Neural progenitor cell (in vitro differentiated cells): ENCODE results near the gene MRPS14. TPM values are rescaled to one million over a fixed set of nuclear protein-coding genes. Genes with fewer than 3 reads are reported as not detected.

ENCODE experiments used
- DNase-seq: peaks from one replicate; pipeline ENCODE4 v3.0.0-alpha.2; 2016; ENCODE audit warnings: low spot score
- H2AFZ ChIP-seq: fragments of 200-600 bp; sonication (generic); replicated peaks from 2 replicates; pipeline ENCODE4 v1.6.1; 2016; ENCODE audit warnings: antibody characterized with exemption
- H3F3A ChIP-seq: fragments of 200-600 bp; sonication (generic); 2 replicates; pipeline ENCODE4 v1.6.1; 2016; ENCODE audit warnings: antibody characterized with exemption, low read depth
- H3K27ac ChIP-seq: fragments of 200-600 bp; sonication (generic); 2 replicates; pipeline ENCODE4 v1.5.1; 2016; ENCODE audit warnings: mild to moderate bottlenecking
- H3K27me3 ChIP-seq: fragments of 200-600 bp; sonication (generic); 2 replicates; pipeline ENCODE4 v1.6.1; 2016; ENCODE audit warnings: mild to moderate bottlenecking, moderate library complexity
- H3K36me3 ChIP-seq: fragments of 200-600 bp; sonication (generic); 2 replicates; pipeline ENCODE4 v1.5.1; 2016
- H3K4me1 ChIP-seq: fragments of 200-600 bp; sonication (generic); 2 replicates; pipeline ENCODE4 v1.6.1; 2016; ENCODE audit warnings: mixed run types
- H3K4me2 ChIP-seq: fragments of 200-600 bp; sonication (generic); 2 replicates; pipeline ENCODE4 v1.6.1; 2016
- H3K4me3 ChIP-seq: fragments of 200-600 bp; sonication (generic); 2 replicates; pipeline ENCODE4 v1.5.1; 2016
- H3K79me2 ChIP-seq: fragments of 200-600 bp; sonication (generic); 2 replicates; pipeline ENCODE4 v1.6.1; 2016; ENCODE audit warnings: low read depth
- H3K9ac ChIP-seq: fragments of 200-600 bp; sonication (generic); 2 replicates; pipeline ENCODE4 v1.6.1; 2016
- H3K9me3 ChIP-seq: fragments of 200-600 bp; sonication (generic); 2 replicates; pipeline ENCODE4 v1.5.1; 2016; ENCODE audit warnings: low read depth
- H4K20me1 ChIP-seq: fragments of 200-600 bp; sonication (generic); 2 replicates; pipeline ENCODE4 v1.6.1; 2016; ENCODE audit warnings: low read depth
- H3K27ac Mint-ChIP-seq: 3 replicates; pipeline ENCODE4 v1.8.0; 2021; ENCODE audit warnings: mixed read lengths
- H3K27me3 Mint-ChIP-seq: 2 replicates; pipeline ENCODE4 v1.8.0; 2022; ENCODE audit warnings: low read depth, mild to moderate bottlenecking, inconsistent platforms, moderate library complexity, mixed read lengths; ENCODE audit not compliant: insufficient read depth
- H3K36me3 Mint-ChIP-seq: 3 replicates; pipeline ENCODE4 v1.8.0; 2021; ENCODE audit warnings: mixed read lengths
- H3K4me1 Mint-ChIP-seq: 3 replicates; pipeline ENCODE4 v1.8.0; 2021; ENCODE audit warnings: mixed read lengths
- H3K4me3 Mint-ChIP-seq: 3 replicates; pipeline ENCODE4 v1.8.0; 2021; ENCODE audit warnings: mild to moderate bottlenecking, moderate library complexity, mixed read lengths
- H3K9me3 Mint-ChIP-seq: 3 replicates; pipeline ENCODE4 v1.8.0; 2020; ENCODE audit warnings: mixed read lengths
- CTCF ChIP-seq: fragments of 200-600 bp; sonication (generic); IDR thresholded peaks from 2 replicates; pipeline ENCODE4 v1.5.1; 2017; ENCODE audit warnings: antibody characterized with exemption, mild to moderate bottlenecking
- EZH2 ChIP-seq: fragments of 200-600 bp; sonication (generic); IDR thresholded peaks from 2 replicates; pipeline ENCODE4 v1.6.1; 2017; ENCODE audit warnings: antibody characterized with exemption, mild to moderate bottlenecking, moderate library complexity
- EZH2phosphoT487 ChIP-seq: fragments of 200-600 bp; sonication (generic); IDR thresholded peaks from 2 replicates; pipeline ENCODE4 v1.6.1; 2017; ENCODE audit warnings: antibody characterized with exemption
- total RNA-seq: library from RNA; depleted of rRNA; stranded (reverse); fragments of >200 nt; gene quantifications from 2 replicates; pipeline ENCODE4 v1.2.3, GENCODE V29; 2015; ENCODE audit warnings: low replicate concordance

Gene MRPS14
- total RNA-seq, 1 donor from 2014 or later, result 35.1 TPM

GRCh38 chr1:175000697-175001187 lies 22.5 kb downstream of the MRPS14 start:
- Histone ChIP-seq H3K27ac (no peak overlapping the region), H2AFZ (no peak overlapping the region)
- no peaks in the 10 kb centered on the region for H3K27me3 Mint-ChIP-seq

DNA sequence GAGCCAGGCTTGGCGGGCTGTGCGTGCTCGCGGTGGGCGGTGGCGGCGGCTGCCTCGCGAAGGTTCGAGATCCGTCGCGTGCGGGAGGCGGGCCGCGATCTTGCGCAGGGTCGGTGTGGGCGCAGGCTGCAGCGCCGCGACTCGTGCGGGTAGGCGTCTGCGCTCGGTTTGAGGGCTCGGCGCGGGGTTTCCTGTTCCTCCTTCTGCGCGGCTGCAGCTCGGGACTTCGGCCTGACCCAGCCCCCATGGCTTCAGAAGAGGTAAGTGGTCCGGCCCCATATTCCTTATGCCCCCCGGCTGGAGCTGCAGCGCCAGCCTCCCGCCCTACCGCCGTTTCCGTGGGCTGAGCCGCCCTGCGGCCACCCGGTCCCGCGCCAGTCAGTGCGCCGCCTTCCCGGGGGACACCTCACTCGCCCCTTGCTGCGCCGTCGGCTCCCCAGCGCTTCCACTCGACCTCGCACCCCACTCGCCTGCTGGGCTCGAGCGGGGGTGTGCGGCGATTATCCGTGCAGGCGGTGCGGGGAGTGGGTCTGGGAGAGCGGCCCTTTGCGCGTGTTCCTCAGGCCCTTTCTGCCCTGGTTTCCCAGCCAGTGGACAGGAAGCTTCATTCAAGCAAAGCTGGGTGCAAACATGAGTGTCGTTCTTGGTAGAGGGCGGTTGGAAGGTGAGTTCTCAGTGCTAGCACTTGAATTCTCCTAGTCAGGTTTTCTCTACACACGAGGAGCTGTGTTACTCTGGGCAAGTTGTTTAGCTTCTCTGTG lies 23.1 kb downstream of the MRPS14 start, which contains the start of gene CACYBP:
Gene CACYBP, plus strand, starts transcription at position 12 of the 761 bp plus-strand sequence. Its CDS starts 234 bp downstream, at position 246.
- H3K4me1 ChIP-seq, result peaks cover 21% of the 10 kb centered on the region
- H2AFZ ChIP-seq, result peak within 1 kb of the TSS; percentile 91
- peak within 1 kb of the TSS; percentile 97 for H3K27ac ChIP-seq
- H4K20me1 ChIP-seq, result peaks cover 27% of the 10 kb centered on the region
- Mint-ChIP-seq H3K27me3 (no peaks in the 10 kb centered on the region), H3K4me3 (no peak within 1 kb of the TSS), H3K36me3 (peaks cover 8% of the 10 kb centered on the region), H3K9me3 (no peaks in the 10 kb centered on the region), H3K4me1 (peaks cover 31% of the 10 kb centered on the region), H3K27ac (peak within 1 kb of the TSS; percentile 89)
- no peak for DNase-seq
- H3K9ac ChIP-seq, result peak within 1 kb of the TSS; percentile 95
- H3F3A ChIP-seq, result peaks cover 9% of the 10 kb centered on the region
- H3K9me3 ChIP-seq, result no peaks in the 10 kb centered on the region
- H3K79me2 ChIP-seq, result peaks cover 58% of the 10 kb centered on the region
- H3K4me3 ChIP-seq, result peak within 1 kb of the TSS; percentile 70
- no peaks in the 10 kb centered on the region for H3K27me3 ChIP-seq
- TF ChIP-seq EZH2phosphoT487 (no peak), EZH2 (no peak), CTCF (no peak)
- no peaks in the 10 kb centered on the region for H3K36me3 ChIP-seq
- H3K4me2 ChIP-seq, result peak within 1 kb of the TSS; percentile 91

More at GRCh38 chr1:175000697-175001187, 22.5 kb downstream of the MRPS14 start:
- H3K79me2 ChIP-seq, result peaks cover 64% of the 10 kb centered on the region
- H3K4me3 Mint-ChIP-seq, result no peak overlapping the region
- H3K4me2 ChIP-seq, result peak overlapping the region; percentile 88
- peaks cover 9% of the 10 kb centered on the region for H3F3A ChIP-seq
- H3K27ac Mint-ChIP-seq, result peak overlapping the region; percentile 89
- no peaks in the 10 kb centered on the region for H3K36me3 ChIP-seq
- H3K27me3 ChIP-seq, result no peaks in the 10 kb centered on the region
- H3K4me1 ChIP-seq, result peaks cover 21% of the 10 kb centered on the region
- peak overlapping the region; percentile 78 for H3K9ac ChIP-seq
- no peaks in the 10 kb centered on the region for H3K9me3 ChIP-seq
- peaks cover 31% of the 10 kb centered on the region for H3K4me1 Mint-ChIP-seq
- TF ChIP-seq CTCF (no peak), EZH2 (no peak), EZH2phosphoT487 (no peak)
- no peaks in the 10 kb centered on the region for H3K9me3 Mint-ChIP-seq
- no peak for DNase-seq
- peaks cover 30% of the 10 kb centered on the region for H4K20me1 ChIP-seq
- H3K4me3 ChIP-seq, result peak overlapping the region; percentile 70
- H3K36me3 Mint-ChIP-seq, result peaks cover 13% of the 10 kb centered on the region

DNA sequence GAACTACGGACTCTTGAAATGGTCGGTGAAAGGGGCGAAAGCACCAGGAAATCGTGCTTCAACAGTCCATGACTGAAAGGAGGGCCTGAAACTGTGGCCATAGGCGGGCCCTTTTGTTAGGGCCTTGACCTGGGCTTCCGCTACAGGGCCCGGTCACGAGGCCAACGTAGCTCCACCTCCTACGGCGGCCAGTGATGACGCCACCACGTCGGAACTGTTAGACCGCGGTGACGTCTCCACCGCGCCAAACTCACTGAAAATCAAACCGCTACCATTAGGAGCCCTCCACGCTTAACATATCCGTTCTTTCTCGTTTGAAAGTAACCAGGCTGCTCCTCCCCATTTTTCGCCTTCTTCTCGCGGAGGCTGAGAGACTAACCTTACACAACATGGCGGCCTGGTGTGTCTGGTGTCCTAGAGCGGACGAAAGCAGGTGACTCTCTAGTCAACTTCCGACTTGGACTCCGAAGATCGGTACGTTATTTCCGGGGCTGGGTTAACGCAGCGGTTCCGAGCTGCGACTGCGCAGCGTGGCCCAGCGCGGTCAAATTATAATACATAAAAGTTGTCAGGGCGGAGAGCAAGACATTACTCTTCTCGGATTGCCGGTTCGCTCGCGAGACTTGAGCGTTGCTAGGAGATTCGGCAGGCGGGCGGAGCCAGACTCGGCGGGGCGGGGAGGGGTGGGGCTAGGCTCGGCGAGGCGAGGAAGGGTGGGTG lies 23.8 kb downstream of the MRPS14 start:
- H3K36me3 ChIP-seq, result no peaks in the 10 kb centered on the region
- peak overlapping the region; percentile 95 for H3K9ac ChIP-seq
- H3K9me3 ChIP-seq, result no peaks in the 10 kb centered on the region
- no peak for TF ChIP-seq EZH2phosphoT487
- peak overlapping the region; percentile 91 for H2AFZ ChIP-seq
- Mint-ChIP-seq H3K4me1 (peaks cover 31% of the 10 kb centered on the region), H3K27me3 (no peaks in the 10 kb centered on the region), H3K27ac (no peak overlapping the region), H3K9me3 (no peaks in the 10 kb centered on the region), H3K36me3 (peaks cover 8% of the 10 kb centered on the region), H3K4me3 (no peak overlapping the region)
- H3K27me3 ChIP-seq, result no peaks in the 10 kb centered on the region
- H3K79me2 ChIP-seq, result peaks cover 51% of the 10 kb centered on the region
- H3F3A ChIP-seq, result peaks cover 9% of the 10 kb centered on the region
- H3K4me3 ChIP-seq, result peak overlapping the region; percentile 70
- peak; percentile 98 for DNase-seq
- peaks cover 25% of the 10 kb centered on the region for H4K20me1 ChIP-seq
- peak overlapping the region; percentile 91 for H3K4me2 ChIP-seq
- peaks cover 21% of the 10 kb centered on the region for H3K4me1 ChIP-seq
- H3K27ac ChIP-seq, result peak overlapping the region; percentile 97
